CD14-positive monocyte (primary cell): ENCODE results near the gene EQTN. TPM values are rescaled to one million over a fixed set of nuclear protein-coding genes. Genes with fewer than 3 reads are reported as not detected.

Experiments
- DNase-seq, 3 donors: peaks; one replicate each; pipeline ENCODE4 v3.0.0-alpha.2; 2011 to 2022
- H2AFZ ChIP-seq: 2 replicates; pipeline ENCODE4 v1.6.0; 2012; ENCODE audit warnings: mild to moderate bottlenecking, low read depth, low read length, inconsistent platforms; ENCODE audit not compliant: insufficient read depth, poor library complexity, severe bottlenecking
- H3K27ac ChIP-seq, 2 donors: 1 replicate in 1 of 2; 2 replicates in 1 of 2; pipeline ENCODE4 v1.5.1; 2012 to 2013; ENCODE audit warnings: low read length in 2 of 2, control low read depth in 1 of 2, inconsistent platforms in 1 of 2, low read depth in 1 of 2, mild to moderate bottlenecking in 1 of 2
- H3K27me3 ChIP-seq, 2 donors: one replicate each; pipeline versions ENCODE4 v1.6.0 to v1.6.1; 2011 to 2013; ENCODE audit warnings: low read length in 2 of 2; ENCODE audit not compliant: control insufficient read depth in 2 of 2, insufficient read depth in 2 of 2
- H3K36me3 ChIP-seq, 2 donors: replicated peaks in 1 of 2; 1 replicate in 1 of 2; 2 replicates in 1 of 2; pipeline versions ENCODE4 v1.5.1 to v1.6.1; 2012 to 2013; ENCODE audit warnings: low read length in 2 of 2, control low read depth in 1 of 2, inconsistent platforms in 1 of 2, mild to moderate bottlenecking in 1 of 2; ENCODE audit not compliant: insufficient read depth in 2 of 2, control insufficient read depth in 1 of 2
- H3K4me1 ChIP-seq, 2 donors: 1 replicate in 1 of 2; 2 replicates in 1 of 2; pipeline versions ENCODE4 v1.5.1 to v1.6.1; 2012 to 2013; ENCODE audit warnings: low read length in 2 of 2, control low read depth in 1 of 2, inconsistent platforms in 1 of 2, mild to moderate bottlenecking in 1 of 2, moderate library complexity in 1 of 2; ENCODE audit not compliant: insufficient read depth in 2 of 2, control insufficient read depth in 1 of 2
- H3K4me2 ChIP-seq: replicated peaks from 2 replicates; pipeline ENCODE3; 2012; ENCODE audit warnings: low read length, moderate library complexity, mild to moderate bottlenecking; ENCODE audit not compliant: poor library complexity, severe bottlenecking; ENCODE audit errors: extremely low read depth
- H3K4me3 ChIP-seq, 3 experiments: fragments of 200-600 bp in 1 of 3; sonication (generic) in 1 of 3; replicated peaks in 1 of 3; 1 replicate in 2 of 3; 2 replicates in 1 of 3; pipeline ENCODE4 v1.5.1; 2011 to 2013; ENCODE audit warnings: low read length in 3 of 3, mild to moderate bottlenecking in 3 of 3, control low read depth in 2 of 3, low read depth in 2 of 3, inconsistent platforms in 1 of 3, moderate library complexity in 1 of 3
- H3K79me2 ChIP-seq: 2 replicates; pipeline ENCODE4 v1.6.0; 2012; ENCODE audit warnings: mild to moderate bottlenecking, control low read depth, inconsistent platforms, low read length, moderate library complexity; ENCODE audit not compliant: insufficient read depth
- H3K9ac ChIP-seq: 2 replicates; pipeline ENCODE4 v1.6.0; 2017; ENCODE audit warnings: low read length, mild to moderate bottlenecking; ENCODE audit not compliant: insufficient read depth, poor library complexity, severe bottlenecking
- H3K9me3 ChIP-seq, 2 donors: replicated peaks in 1 of 2; 1 replicate in 1 of 2; 2 replicates in 1 of 2; pipeline versions ENCODE4 v1.5.1 to v1.6.1; 2012 to 2013; ENCODE audit warnings: low read length in 2 of 2, control low read depth in 1 of 2; ENCODE audit not compliant: control insufficient read depth in 1 of 2, insufficient read depth in 1 of 2
- H4K20me1 ChIP-seq: 2 replicates; pipeline ENCODE4 v1.6.0; 2012; ENCODE audit warnings: mild to moderate bottlenecking, low read length, control low read depth, moderate library complexity; ENCODE audit not compliant: insufficient read depth
- H3K27ac Mint-ChIP-seq, 7 donors: one replicate each; pipeline ENCODE4 v1.8.0; 2020; ENCODE audit warnings: mild to moderate bottlenecking in 7 of 7, mixed read lengths in 7 of 7, moderate library complexity in 6 of 7, inconsistent platforms in 2 of 7
- H3K27me3 Mint-ChIP-seq, 3 donors: one replicate each; pipeline ENCODE4 v1.8.0; 2021 to 2022; ENCODE audit warnings: low read depth in 3 of 3, mild to moderate bottlenecking in 3 of 3, mixed read lengths in 3 of 3, moderate library complexity in 3 of 3, inconsistent platforms in 1 of 3
- H3K36me3 Mint-ChIP-seq, 2 donors: one replicate each; pipeline ENCODE4 v1.8.0; 2020; ENCODE audit warnings: mixed read lengths in 2 of 2, inconsistent platforms in 1 of 2, mild to moderate bottlenecking in 1 of 2
- H3K4me1 Mint-ChIP-seq: one replicate; pipeline ENCODE4 v1.8.0; 2020; ENCODE audit warnings: mild to moderate bottlenecking, mixed read lengths
- H3K4me3 Mint-ChIP-seq, 2 donors: one replicate each; pipeline ENCODE4 v1.8.0; 2020; ENCODE audit warnings: mild to moderate bottlenecking in 2 of 2, mixed read lengths in 2 of 2, moderate library complexity in 1 of 2
- H3K9me3 Mint-ChIP-seq, 7 donors: one replicate each; pipeline ENCODE4 v1.8.0; 2020 to 2022; ENCODE audit warnings: mixed read lengths in 7 of 7, mild to moderate bottlenecking in 6 of 7, moderate library complexity in 6 of 7, inconsistent platforms in 2 of 7
- CTCF ChIP-seq: fragments of 200-600 bp; IDR thresholded peaks from one replicate; pipeline ENCODE4 v1.8.0; 2022; ENCODE audit warnings: antibody characterized with exemption, mild to moderate bottlenecking
- WGBS: methylation state at CpG from one replicate; pipeline ENCODE4 v1.1.5; 2013; ENCODE audit warnings: missing lambda C conversion rate; ENCODE audit not compliant: insufficient coverage; 5-methylcytosine and 5-hydroxymethylcytosine counted together
- intact Hi-C, 2 donors: fragments of 100-400 bp; cut with micrococcal nuclease; formaldehyde crosslinking; loops; one replicate each; pipeline versions ENCODE4 v1.15.0 to v1.15.1; 2023
- polyA plus RNA-seq, 3 donors: library from polyadenylated mRNA; depleted of rRNA in 1 of 3; unstranded in 2 of 3; stranded (reverse) in 1 of 3; fragments of 300-500 nt in 2 of 3; fragments of >200 nt in 1 of 3; fragmentation: Illumina TruSeq in 2 of 3; gene quantifications; 1 replicate in 2 of 3; 2 replicates in 1 of 3; pipeline ENCODE4 v1.2.3, GENCODE V29; 2012 to 2021

Gene EQTN
- polyA plus RNA-seq, 3 donors: not detected

GRCh38 chr9:27329291-27329690 lies 32.3 kb upstream of the EQTN start:
- Histone ChIP-seq H3K27ac (no peak overlapping the region), H3K9me3 (peaks cover 0 to 5% of the 10 kb centered on the region in 2 donors), H2AFZ (no peak overlapping the region), H3K27me3 (no peaks in the 10 kb centered on the region), H4K20me1 (no peaks in the 10 kb centered on the region), H3K79me2 (no peaks in the 10 kb centered on the region), H3K36me3 (no peaks in the 10 kb centered on the region), H3K4me3 (no peak overlapping the region), H3K9ac (no peak overlapping the region), H3K4me1 (peaks cover 5 to 13% of the 10 kb centered on the region in 2 donors), H3K4me2 (no peak overlapping the region)
- 85% methylated on average over 4 of the region's 9 CpGs for WGBS
- no peak for DNase-seq
- H3K9me3 Mint-ChIP-seq: peaks cover 0 to 7% (median 1%) of the 10 kb centered on the region in 7 donors
- H3K4me3 Mint-ChIP-seq: no peak overlapping the region
- H3K36me3 Mint-ChIP-seq: peaks cover 0 to 4% of the 10 kb centered on the region in 2 donors
- H3K4me1 Mint-ChIP-seq: peaks cover 15% of the 10 kb centered on the region
- intact Hi-C loops: no loop called here
- peaks cover 0 to 4% (median 0%) of the 10 kb centered on the region in 3 donors for H3K27me3 Mint-ChIP-seq
- H3K27ac Mint-ChIP-seq: no peak overlapping the region
- TF ChIP-seq CTCF: no peak

- H3K36me3 Mint-ChIP-seq: peaks cover 0 to 4% of the 10 kb centered on the region in 2 donors
- Histone ChIP-seq H2AFZ (no peak overlapping the region), H3K4me2 (no peak overlapping the region), H3K27me3 (no peaks in the 10 kb centered on the region), H3K4me1 (peaks cover 4 to 11% of the 10 kb centered on the region in 2 donors), H3K27ac (no peak overlapping the region), H3K4me3 (no peak overlapping the region), H3K79me2 (no peaks in the 10 kb centered on the region), H3K9ac (no peak overlapping the region), H3K36me3 (no peaks in the 10 kb centered on the region), H4K20me1 (no peaks in the 10 kb centered on the region), H3K9me3 (peaks cover 0 to 5% of the 10 kb centered on the region in 2 donors)
- H3K4me1 Mint-ChIP-seq: peaks cover 11% of the 10 kb centered on the region
- peaks cover 0 to 8% (median 3%) of the 10 kb centered on the region in 7 donors for H3K9me3 Mint-ChIP-seq
- no peak overlapping the region for H3K27ac Mint-ChIP-seq
- TF ChIP-seq CTCF: no peak
- H3K4me3 Mint-ChIP-seq: no peak overlapping the region
- 94% methylated on average over 2 of the region's 3 CpGs for WGBS
- intact Hi-C loops: no loop called here
- peaks cover 0 to 6% (median 1%) of the 10 kb centered on the region in 3 donors for H3K27me3 Mint-ChIP-seq
- DNase-seq: no peak
These were observed 31.5 kb upstream of the EQTN start for GRCh38 chr9:27328483-27328882.
